GM12891 (cell line): ENCODE data around the gene ELFN2.

Experiments used
- POLR2A ChIP-seq: IDR thresholded peaks from 2 replicates; pipeline ENCODE4 v1.6.1; 2011; ENCODE audit warnings: low read depth, low read length, control low read depth
- POLR2AphosphoS5 ChIP-seq: IDR thresholded peaks from 2 replicates; pipeline ENCODE4 v1.6.1; 2011; ENCODE audit warnings: low read depth, low read length, control low read depth
- SPI1 ChIP-seq: IDR thresholded peaks from 2 replicates; pipeline ENCODE4 v1.6.1; 2011; ENCODE audit warnings: low read depth, low read length, control low read depth
- TAF1 ChIP-seq: IDR thresholded peaks from 2 replicates; pipeline ENCODE4 v1.6.1; 2011; ENCODE audit warnings: low read depth, low read length, control low read depth

- TF ChIP-seq POLR2A = no peak
- TF ChIP-seq TAF1 = no peak
- no peak for TF ChIP-seq POLR2AphosphoS5
- no peak for TF ChIP-seq SPI1
Measured at GRCh38 chr22:37407856-37408255, 19.4 kb downstream of the ELFN2 start.
